GM19397 (cell line): ENCODE measurements around the gene EPAS1.

Experiments used
- ATAC-seq: cut with Tn5 transposase; IDR thresholded peaks from one replicate; pipeline ENCODE4 v1.9.1; 2021; ENCODE audit warnings: mild to moderate bottlenecking, moderate library complexity; ENCODE audit not compliant: unreplicated experiment

EPAS1 gene

DNA sequence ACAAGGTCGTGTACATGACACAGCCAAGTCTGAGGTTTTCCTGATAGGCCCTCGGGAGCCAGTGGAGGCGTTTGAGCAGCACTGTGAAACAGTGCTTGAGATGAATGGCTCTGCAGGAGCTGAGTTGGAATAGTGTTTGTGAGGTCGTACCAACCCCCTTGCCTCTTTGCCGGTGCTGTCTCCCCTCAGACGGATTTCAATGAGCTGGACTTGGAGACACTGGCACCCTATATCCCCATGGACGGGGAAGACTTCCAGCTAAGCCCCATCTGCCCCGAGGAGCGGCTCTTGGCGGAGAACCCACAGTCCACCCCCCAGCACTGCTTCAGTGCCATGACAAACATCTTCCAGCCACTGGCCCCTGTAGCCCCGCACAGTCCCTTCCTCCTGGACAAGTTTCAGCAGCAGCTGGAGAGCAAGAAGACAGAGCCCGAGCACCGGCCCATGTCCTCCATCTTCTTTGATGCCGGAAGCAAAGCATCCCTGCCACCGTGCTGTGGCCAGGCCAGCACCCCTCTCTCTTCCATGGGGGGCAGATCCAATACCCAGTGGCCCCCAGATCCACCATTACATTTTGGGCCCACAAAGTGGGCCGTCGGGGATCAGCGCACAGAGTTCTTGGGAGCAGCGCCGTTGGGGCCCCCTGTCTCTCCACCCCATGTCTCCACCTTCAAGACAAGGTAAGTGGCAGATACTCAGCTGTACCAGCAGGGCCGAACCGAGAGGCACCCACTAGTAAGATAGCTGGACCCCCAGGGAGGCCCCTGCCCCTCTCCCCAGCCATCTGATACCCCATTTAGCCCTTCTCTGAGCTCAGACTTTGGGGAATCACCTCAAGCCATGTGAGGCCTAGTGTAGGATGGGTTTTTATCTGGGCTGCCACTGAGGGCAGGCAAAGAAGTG, 83.1 kb downstream of the EPAS1 start:
- no peak for ATAC-seq

DNA sequence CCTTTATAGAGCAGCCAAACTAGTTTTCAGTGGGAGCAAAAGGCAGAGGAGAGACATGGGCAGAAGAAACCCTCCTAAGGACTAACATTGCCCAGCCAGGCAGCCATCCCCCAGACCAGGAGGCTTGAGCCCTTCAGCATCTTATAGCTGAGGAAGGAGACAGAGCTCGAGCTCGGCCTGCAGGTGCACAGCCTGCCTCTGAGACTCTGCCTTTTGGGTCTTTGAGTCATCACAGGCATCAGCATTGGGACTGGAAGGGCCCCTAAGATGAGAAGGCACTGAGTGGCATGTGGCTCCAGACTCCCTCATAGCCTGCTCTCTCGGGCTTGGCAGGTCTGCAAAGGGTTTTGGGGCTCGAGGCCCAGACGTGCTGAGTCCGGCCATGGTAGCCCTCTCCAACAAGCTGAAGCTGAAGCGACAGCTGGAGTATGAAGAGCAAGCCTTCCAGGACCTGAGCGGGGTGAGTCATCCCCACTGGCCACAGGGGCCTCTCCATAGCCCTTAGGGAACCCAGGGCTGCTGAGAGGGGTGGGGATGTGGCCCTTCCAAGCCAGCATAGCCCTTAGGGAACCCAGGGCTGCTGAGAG, 84.1 kb downstream of the EPAS1 start:
- no peak for ATAC-seq

DNA sequence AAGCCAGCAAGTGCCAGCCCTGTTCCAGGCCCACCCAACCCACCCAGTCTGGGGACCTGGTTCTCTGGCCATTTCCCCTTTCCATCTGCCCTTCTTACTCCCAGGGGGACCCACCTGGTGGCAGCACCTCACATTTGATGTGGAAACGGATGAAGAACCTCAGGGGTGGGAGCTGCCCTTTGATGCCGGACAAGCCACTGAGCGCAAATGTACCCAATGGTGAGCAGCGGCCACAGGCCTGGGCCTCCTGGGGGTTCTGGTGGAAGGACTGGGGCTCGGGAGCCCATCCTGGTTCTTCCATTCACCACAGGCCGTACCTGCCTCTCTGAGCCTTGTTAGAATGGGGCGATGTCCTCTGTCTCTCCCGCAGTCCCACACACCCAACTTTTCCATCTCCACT, 84.7 kb downstream of the EPAS1 start:
- ATAC-seq = no peak

DNA sequence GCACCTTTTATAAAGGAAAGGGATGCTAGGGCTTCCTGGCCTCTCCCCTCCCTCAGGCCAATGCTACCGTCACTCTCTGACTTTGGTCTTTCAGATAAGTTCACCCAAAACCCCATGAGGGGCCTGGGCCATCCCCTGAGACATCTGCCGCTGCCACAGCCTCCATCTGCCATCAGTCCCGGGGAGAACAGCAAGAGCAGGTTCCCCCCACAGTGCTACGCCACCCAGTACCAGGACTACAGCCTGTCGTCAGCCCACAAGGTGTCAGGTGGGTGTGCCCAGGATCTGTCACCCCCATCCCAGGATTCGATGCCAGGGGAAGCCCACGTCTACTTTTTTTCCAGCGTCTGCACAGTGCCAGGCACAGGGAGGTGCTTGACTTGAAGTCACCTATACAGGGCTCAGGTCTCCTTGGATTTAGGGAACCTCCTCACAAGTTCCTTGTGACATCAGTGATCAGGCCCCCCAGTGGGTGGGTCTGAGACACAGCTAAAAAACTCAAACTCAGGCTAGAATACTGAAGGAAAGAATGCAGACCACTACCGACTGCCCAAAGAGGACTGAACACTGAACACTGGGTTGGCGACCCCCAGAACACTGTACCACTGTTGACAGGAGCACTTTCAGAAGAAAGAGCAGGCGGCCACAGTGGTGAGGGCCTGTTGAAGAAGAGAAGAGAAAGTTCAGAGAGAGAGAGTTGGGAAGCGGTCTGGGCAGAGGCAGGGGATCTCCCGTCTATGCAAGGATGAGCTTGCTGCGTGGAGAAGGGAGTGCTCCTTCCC, 85.3 kb downstream of the EPAS1 start:
- no peak for ATAC-seq

DNA sequence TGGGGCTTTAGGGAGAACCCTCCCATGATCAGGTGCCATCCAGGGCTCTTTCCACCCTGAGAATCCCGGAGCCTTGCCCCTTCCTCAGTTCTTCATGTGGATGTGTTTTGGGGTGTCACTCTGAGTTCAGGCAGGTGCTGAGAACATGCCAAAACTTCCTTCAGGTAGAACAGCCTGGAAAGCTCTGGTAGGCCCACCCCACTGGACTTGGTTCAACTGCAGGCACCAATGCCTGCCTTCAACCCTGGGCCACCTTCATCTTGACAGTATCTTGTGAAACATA, 85.8 kb downstream of the EPAS1 start:
- ATAC-seq = no peak

DNA sequence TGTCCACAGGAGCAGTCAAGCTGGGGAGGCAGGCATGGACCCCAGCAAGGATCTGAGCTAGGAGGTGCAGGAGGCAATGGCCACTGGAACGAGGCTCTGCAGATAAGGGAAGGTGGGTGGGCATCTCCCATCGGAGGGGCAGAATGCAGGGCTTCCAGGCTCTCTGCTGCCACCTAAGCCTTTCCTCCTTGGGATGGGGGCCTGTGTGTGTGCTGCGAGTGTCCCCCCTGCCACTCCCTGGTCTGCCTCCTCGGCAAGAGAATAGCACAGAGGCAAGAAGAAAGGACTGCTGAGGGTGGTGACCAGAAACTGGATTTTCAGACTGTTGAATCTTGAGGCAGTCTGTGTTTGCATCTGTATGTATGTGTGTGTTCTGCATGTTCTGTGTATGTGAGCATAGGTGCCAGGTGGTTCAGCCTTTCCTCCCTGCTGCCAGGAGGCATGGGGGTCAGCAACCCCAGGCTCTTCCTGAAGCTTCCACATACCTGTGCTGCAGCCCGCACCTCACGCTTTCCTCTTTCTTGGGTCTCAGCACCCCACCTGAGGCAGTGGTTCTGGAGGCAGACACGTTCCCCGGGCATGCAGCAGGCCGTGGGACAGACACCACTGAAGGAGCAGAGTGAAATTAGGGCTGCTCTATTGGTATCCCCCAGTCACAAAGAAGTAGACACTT, 86.7 kb downstream of the EPAS1 start:
- no peak for ATAC-seq

DNA sequence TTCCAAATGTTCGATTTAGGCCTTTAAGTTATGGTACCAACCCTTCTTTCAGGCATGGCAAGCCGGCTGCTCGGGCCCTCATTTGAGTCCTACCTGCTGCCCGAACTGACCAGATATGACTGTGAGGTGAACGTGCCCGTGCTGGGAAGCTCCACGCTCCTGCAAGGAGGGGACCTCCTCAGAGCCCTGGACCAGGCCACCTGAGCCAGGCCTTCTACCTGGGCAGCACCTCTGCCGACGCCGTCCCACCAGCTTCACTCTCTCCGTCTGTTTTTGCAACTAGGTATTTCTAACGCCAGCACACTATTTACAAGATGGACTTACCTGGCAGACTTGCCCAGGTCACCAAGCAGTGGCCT, 87.2 kb downstream of the EPAS1 start:
- no peak for ATAC-seq

DNA sequence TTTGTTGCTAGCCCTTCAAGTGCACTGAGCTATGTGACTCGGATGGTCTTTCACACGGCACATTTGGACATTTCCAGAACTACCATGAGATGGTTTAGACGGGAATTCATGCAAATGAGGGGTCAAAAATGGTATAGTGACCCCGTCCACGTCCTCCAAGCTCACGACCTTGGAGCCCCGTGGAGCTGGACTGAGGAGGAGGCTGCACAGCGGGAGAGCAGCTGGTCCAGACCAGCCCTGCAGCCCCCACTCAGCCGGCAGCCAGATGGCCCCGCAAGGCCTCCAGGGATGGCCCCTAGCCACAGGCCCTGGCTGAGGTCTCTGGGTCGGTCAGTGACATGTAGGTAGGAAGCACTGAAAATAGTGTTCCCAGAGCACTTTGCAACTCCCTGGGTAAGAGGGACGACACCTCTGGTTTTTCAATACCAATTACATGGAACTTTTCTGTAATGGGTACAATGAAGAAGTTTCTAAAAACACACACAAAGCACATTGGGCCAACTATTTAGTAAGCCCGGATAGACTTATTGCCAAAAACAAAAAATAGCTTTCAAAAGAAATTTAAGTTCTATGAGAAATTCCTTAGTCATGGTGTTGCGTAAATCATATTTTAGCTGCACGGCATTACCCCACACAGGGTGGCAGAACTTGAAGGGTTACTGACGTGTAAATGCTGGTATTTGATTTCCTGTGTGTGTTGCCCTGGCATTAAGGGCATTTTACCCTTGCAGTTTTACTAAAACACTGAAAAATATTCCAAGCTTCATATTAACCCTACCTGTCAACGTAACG, 88.8 kb downstream of the EPAS1 start:
- no peak for ATAC-seq

DNA sequence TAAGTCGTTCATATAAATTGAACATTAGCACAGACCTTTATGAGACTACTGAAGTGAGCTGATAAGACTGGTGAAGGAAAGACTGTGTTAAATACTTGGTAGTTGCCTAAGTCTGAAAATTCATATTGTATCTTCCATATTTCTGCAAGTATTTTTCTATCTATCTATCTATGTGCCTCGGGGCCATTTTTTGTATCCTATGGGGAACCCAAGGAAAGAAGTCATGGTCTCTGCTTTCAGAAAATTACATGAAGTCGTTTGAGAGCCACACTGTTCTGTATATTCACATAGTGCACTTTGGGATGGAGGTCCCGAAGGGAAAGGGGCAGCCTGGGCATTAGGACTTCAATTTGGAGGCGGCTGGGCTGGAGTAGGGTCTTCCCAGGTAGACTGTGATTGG, 89.6 kb downstream of the EPAS1 start:
- ATAC-seq = no peak

DNA sequence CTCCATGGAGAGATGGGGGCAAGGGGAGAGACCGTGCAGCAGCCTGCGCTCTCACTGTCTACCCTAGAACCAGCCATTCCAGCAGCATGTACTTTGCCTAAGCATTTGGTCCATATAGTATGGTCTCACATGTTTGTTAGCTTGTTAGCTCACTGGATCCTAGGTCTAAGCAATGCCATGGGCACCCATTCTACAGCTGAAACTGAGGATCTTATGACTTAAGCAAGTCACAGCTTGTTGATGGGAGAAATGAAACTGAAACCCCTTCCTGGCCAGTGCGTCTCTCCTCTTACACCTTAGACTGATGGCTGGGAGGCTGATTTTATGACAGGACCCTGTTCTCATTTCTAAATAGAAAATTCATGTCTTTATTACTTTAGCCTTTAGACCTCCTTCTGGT, 90.1 kb downstream of the EPAS1 start:
- ATAC-seq = no peak

DNA sequence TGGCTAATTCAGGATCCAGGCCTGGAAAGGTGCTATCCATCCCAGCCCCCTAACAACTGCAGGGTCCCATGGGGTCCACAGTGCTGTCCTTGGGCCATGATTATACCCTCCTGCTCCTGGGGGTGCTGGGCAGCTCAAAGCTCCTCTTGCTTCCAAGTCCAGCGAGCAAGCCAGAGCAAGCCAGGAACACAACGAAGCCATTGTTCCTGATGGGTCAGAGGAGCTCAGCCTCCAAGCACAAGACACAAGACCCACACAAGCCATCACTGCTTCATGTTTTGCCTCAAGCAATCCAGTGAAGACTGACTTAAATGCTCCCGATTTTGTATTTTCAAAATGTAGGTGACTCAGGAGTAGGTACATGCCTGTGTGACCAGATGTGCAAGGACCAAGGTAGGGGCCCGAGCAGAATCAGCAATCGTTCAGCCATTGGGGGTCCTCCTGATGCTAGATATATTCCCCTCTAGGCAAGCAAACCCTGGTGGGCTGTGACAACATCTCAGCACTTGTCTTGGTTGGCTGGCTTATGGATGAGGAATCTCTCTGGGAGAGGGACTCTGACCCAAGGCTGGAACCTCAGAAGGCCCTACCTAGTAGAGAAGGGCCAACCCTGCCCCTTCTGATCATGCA, 90.8 kb downstream of the EPAS1 start:
- no peak for ATAC-seq

DNA sequence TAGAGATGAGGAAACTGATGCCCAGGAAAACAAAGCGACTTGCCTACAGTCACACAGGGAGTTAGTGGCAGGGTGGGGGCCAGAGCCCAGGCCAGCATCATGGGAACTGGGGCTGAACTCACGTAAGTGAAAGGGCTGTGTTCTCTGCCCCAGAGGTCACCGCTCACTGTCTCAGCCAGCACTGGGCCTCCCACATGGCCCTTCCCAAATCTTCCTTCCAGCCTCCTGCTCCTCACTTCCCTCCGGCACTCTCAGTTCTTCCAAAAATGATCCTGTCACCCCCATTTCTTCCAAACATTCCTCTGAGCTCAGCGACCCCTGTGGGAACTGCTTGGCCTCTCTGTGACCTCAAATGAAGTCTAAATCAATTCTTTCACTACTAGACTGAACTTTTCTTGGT, 91.7 kb downstream of the EPAS1 start:
- no peak for ATAC-seq

DNA sequence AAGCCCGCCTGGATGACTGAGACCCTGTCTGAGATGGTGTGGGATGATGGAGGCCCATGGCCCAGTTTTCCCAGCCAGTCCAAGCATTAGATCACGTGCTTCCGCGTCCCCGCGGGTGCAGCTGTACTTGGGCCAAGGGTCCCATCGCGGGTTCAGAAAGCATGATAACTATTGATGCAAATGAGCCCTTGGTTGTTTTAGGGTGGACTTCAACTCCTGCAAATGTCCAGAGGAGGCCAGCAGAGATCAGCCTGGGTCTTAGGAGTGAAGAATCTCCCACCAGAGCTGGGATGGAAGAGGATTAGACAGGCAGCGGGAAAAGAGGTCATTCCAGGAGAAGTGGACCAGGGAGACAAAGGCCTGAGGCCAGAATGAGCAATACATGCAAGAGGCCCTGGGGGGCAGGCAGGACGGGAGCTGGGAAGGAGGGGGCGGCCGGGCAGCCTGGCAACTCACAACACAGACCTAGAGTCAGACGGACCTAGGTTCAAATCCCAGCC, 92.3 kb downstream of the EPAS1 start:
- no peak for ATAC-seq

DNA sequence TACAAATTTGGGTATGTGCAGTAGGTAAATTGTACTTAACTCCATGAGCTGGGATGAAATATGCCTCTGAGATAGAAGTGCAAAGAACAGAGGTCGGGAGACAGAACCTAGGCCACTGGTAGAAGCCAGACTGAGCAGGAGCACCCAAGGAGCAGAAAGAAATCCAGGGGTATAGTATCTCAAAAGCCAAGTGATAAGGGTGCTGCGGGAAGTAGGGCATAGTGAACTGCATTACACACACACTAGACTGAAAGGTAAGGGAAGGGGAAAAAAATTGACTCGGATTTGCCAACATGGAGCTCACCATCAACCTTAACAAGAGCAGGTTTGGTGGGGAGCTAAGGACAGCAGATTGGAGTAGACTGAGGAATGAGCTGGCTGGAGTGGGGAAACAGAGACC, 92.8 kb downstream of the EPAS1 start:
- ATAC-seq = no peak

DNA sequence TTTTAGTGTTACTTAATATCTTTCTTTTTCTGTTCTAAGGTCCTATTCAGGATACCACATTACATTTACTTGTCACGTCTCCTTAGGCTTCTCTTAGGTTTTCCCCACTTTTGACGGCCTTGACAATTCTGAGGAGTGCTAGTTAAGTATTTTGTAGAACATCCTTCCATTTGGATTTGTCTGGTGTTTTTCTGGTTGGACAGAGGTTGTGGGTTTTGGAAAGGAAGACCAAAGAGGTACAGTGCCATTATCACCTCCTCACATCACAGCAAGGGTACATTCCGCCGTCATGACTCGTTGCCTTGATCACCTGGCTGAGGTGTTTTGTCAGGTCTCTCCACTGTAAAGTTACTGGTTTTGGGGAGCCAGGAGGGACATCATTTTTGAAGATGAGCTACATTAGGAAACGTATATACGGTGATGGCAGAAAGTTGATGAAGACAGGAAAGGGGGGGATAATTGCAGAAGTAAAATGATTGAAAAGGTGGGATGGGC, 93.7 kb downstream of the EPAS1 start:
- no peak for ATAC-seq

DNA sequence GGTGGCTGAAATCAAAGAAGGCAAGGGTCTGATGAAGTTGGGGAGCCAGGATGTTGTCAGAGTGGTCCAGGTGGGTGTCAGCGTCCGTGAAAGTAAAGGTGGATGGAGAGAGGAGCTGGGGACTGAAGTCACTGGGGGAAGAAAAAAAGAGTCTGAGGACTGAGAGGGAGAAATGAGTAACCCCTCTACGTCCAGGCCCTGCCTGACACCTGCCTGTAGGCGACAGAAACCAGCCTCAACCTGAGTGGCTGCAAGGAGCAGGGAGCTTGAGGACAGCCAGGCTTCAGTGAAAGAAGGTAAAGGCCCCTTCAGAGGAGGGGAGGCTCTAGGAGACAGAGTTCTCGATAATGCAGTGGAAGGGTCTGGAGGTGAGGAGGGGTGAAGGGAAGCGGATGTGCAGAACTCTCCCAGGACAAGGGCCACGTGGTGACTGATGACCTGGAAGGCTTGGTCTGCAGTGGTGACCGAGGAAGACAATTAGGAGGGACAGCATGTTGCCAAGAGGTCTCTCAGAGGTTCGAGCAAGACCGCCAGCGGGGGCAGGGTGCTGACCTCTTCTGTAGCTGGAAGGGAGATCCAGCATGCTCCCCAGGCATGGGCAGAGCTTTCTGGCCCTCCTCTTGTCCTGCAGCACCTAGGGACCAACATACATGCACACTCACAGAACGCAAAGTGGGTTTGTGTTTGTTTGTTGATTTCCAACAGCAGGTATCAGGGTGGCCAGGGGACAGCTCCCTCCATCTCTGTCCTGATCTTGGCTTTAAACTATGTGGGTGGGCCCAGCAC, 95.5 kb downstream of the EPAS1 start:
- ATAC-seq = no peak

DNA sequence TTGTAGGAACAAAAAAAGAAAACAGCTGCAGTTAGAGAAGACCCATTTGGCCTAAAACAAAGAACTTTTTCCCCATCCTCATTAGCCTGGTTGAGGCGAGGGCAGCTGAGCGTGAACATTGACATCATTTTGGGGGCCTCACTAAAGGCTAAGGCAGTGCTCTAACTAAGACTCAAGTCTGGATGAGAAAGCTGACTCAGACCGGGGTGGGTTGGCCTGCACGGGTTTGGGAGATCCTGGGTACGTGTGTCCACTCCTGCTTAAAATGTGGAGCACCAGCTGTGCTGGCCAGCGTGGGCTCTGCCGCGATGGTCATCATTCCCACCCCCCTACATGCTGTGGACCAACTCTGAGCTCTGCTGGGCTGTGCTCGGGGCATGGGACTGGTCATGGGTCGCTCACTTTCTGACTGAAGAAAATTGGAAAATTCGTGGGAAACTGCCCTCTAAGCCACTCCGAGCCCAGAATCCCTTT, 96.2 kb downstream of the EPAS1 start:
- no peak for ATAC-seq

DNA sequence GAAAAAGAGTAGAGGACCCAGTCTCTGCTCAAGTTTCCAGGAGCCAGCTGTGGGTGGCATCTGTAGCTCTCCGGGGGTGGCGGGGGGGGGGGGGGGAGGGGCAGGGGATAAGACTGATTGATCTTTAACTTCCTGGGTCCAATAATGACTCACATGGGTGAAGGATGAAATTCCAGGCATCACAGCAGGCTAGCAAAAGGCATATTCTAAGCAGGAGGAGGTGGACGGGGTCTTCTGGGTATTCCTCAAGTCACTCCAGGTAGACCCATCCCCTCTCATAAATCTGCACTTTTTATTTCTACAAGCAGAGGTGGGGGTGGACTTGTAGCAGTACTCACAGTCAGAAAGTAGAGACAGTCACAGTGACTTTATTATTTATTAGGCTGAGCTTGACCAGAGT, 96.7 kb downstream of the EPAS1 start:
- ATAC-seq = no peak
